ENCODE results near the gene DZANK1.
"Not testable (repeated sequence)": the region's sequence is repeated elsewhere in the genome, so short reads cannot be mapped to it uniquely, and the experiment has no call there.

Gene DZANK1

GRCh38 chr20:18375551-18375950, 91.3 kb downstream of the DZANK1 start:
- not testable (repeated sequence) for H3K36me3 ChIP-seq (ENCODE audit: insufficient read depth, low read length); H3K9me3 ChIP-seq (ENCODE audit: low read length); H3K27me3 ChIP-seq (ENCODE audit: control insufficient read depth in 1 of 2, insufficient read depth in 2 of 2, low read length in 2 of 2); H3K4me3 ChIP-seq (ENCODE audit: low read depth in 1 of 2, low read length in 2 of 2); H3K27ac ChIP-seq (ENCODE audit: low read depth, low read length); H3K4me1 ChIP-seq (ENCODE audit: insufficient read depth, low read length); H3K9ac ChIP-seq (ENCODE audit: low read length)

- H3K27ac ChIP-seq (ENCODE audit: low read depth, low read length): no peak overlapping the region
- H3K9me3 ChIP-seq (ENCODE audit: low read length): no peaks in the 10 kb centered on the region
- no peaks in the 10 kb centered on the region for H3K36me3 ChIP-seq (ENCODE audit: insufficient read depth, low read length)
- no peak overlapping the region for H3K4me3 ChIP-seq (ENCODE audit: low read depth in 1 of 2, low read length in 2 of 2)
- no peaks in the 10 kb centered on the region for H3K4me1 ChIP-seq (ENCODE audit: insufficient read depth, low read length)
- no peaks in the 10 kb centered on the region for H3K27me3 ChIP-seq (ENCODE audit: control insufficient read depth in 1 of 2, insufficient read depth in 2 of 2, low read length in 2 of 2)
- H3K9ac ChIP-seq (ENCODE audit: low read length): no peak overlapping the region
Measured at GRCh38 chr20:18372296-18372695, 94.5 kb downstream of the DZANK1 start.

DNA sequence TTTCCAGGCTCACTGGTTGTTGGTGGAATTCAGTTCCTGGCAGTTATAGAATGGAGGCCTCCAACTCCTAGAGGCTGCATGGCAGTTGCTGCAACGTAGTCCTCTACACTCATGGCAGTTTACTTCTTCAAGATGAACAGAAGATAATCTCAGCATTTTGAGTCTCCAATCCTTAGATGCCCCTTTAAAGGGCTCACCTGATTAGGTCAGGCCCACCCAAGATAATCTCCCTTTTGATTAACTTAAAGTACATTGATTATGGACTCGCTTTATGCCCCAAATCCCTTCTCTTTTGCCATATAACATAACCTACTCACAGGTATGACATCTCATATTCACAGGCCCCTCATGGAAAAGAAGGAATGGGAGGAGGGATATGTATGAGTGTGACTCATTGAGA, 102.1 kb downstream of the DZANK1 start:
- Histone ChIP-seq H3K9me3 (ENCODE audit: low read length) (no peaks in the 10 kb centered on the region), H3K27ac (ENCODE audit: low read depth, low read length) (no peak overlapping the region), H3K27me3 (ENCODE audit: control insufficient read depth in 1 of 2, insufficient read depth in 2 of 2, low read length in 2 of 2) (no peaks in the 10 kb centered on the region), H3K4me1 (ENCODE audit: insufficient read depth, low read length) (no peaks in the 10 kb centered on the region), H3K9ac (ENCODE audit: low read length) (no peak overlapping the region), H3K4me3 (ENCODE audit: low read depth in 1 of 2, low read length in 2 of 2) (no peak overlapping the region), H3K36me3 (ENCODE audit: insufficient read depth, low read length) (no peaks in the 10 kb centered on the region)

GRCh38 chr20:18363708-18364107, 103.1 kb downstream of the DZANK1 start:
- no peak overlapping the region for H3K4me3 ChIP-seq (ENCODE audit: low read depth in 1 of 2, low read length in 2 of 2)
- no peaks in the 10 kb centered on the region for H3K4me1 ChIP-seq (ENCODE audit: insufficient read depth, low read length)
- no peaks in the 10 kb centered on the region for H3K36me3 ChIP-seq (ENCODE audit: insufficient read depth, low read length)
- H3K27me3 ChIP-seq (ENCODE audit: control insufficient read depth in 1 of 2, insufficient read depth in 2 of 2, low read length in 2 of 2): no peaks in the 10 kb centered on the region
- no peak overlapping the region for H3K9ac ChIP-seq (ENCODE audit: low read length)
- no peak overlapping the region for H3K27ac ChIP-seq (ENCODE audit: low read depth, low read length)
- H3K9me3 ChIP-seq (ENCODE audit: low read length): no peaks in the 10 kb centered on the region

- H3K4me3 ChIP-seq (ENCODE audit: low read depth in 1 of 2, low read length in 2 of 2): no peak overlapping the region
- no peaks in the 10 kb centered on the region for H3K9me3 ChIP-seq (ENCODE audit: low read length)
- H3K27me3 ChIP-seq (ENCODE audit: control insufficient read depth in 1 of 2, insufficient read depth in 2 of 2, low read length in 2 of 2): no peaks in the 10 kb centered on the region
- H3K27ac ChIP-seq (ENCODE audit: low read depth, low read length): no peak overlapping the region
- no peaks in the 10 kb centered on the region for H3K36me3 ChIP-seq (ENCODE audit: insufficient read depth, low read length)
- H3K4me1 ChIP-seq (ENCODE audit: insufficient read depth, low read length): no peaks in the 10 kb centered on the region
- no peak overlapping the region for H3K9ac ChIP-seq (ENCODE audit: low read length)
Measured at GRCh38 chr20:18362916-18363315, 103.9 kb downstream of the DZANK1 start.

- Histone ChIP-seq H3K27ac (ENCODE audit: low read depth, low read length) (no peak overlapping the region), H3K27me3 (ENCODE audit: control insufficient read depth in 1 of 2, insufficient read depth in 2 of 2, low read length in 2 of 2) (no peaks in the 10 kb centered on the region), H3K36me3 (ENCODE audit: insufficient read depth, low read length) (no peaks in the 10 kb centered on the region), H3K4me1 (ENCODE audit: insufficient read depth, low read length) (no peaks in the 10 kb centered on the region), H3K4me3 (ENCODE audit: low read depth in 1 of 2, low read length in 2 of 2) (no peak overlapping the region), H3K9me3 (ENCODE audit: low read length) (no peaks in the 10 kb centered on the region), H3K9ac (ENCODE audit: low read length) (no peak overlapping the region)
Measured at GRCh38 chr20:18361678-18362077, 105.2 kb downstream of the DZANK1 start.

DNA sequence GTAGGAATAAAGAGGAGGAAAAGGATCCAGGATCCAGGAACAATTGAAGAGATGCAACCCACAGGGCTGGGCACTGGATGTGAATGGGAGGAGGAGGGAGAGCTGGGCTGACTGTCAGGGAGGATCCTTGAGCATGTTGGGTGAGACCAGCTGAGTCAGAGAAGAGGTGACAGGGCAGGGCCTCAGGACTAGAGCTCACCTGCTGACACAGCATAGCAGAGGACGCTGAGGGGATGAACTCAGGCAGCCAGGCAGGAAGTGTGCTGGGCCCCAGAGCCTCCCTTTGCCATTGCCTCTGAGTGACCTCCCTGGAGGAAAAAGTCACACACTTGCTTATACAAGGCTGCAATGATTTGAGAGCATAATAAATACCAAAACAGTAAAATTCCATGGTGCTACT, 106.2 kb downstream of the DZANK1 start:
- H3K9me3 ChIP-seq (ENCODE audit: low read length): no peaks in the 10 kb centered on the region
- no peak overlapping the region for H3K27ac ChIP-seq (ENCODE audit: low read depth, low read length)
- H3K36me3 ChIP-seq (ENCODE audit: insufficient read depth, low read length): no peaks in the 10 kb centered on the region

GRCh38 chr20:18359854-18360253, 107.0 kb downstream of the DZANK1 start:
- H3K4me1 ChIP-seq (ENCODE audit: insufficient read depth, low read length): no peaks in the 10 kb centered on the region
- H3K9me3 ChIP-seq (ENCODE audit: low read length): no peaks in the 10 kb centered on the region
- H3K4me3 ChIP-seq (ENCODE audit: low read depth in 1 of 2, low read length in 2 of 2): no peak overlapping the region
- H3K27me3 ChIP-seq (ENCODE audit: control insufficient read depth in 1 of 2, insufficient read depth in 2 of 2, low read length in 2 of 2): no peaks in the 10 kb centered on the region
- no peak overlapping the region for H3K27ac ChIP-seq (ENCODE audit: low read depth, low read length)
- no peaks in the 10 kb centered on the region for H3K36me3 ChIP-seq (ENCODE audit: insufficient read depth, low read length)
- no peak overlapping the region for H3K9ac ChIP-seq (ENCODE audit: low read length)

More for the DNA sequence above, 106.2 kb downstream of the DZANK1 start:
- H3K4me3 ChIP-seq (ENCODE audit: low read depth in 1 of 2, low read length in 2 of 2): no peak overlapping the region
- H3K27me3 ChIP-seq (ENCODE audit: control insufficient read depth in 1 of 2, insufficient read depth in 2 of 2, low read length in 2 of 2): no peaks in the 10 kb centered on the region
- no peak overlapping the region for H3K9ac ChIP-seq (ENCODE audit: low read length)
- no peaks in the 10 kb centered on the region for H3K4me1 ChIP-seq (ENCODE audit: insufficient read depth, low read length)

GRCh38 chr20:18349749-18350148, 117.1 kb downstream of the DZANK1 start:
- H3K27ac ChIP-seq (ENCODE audit: low read depth, low read length); H3K9ac ChIP-seq (ENCODE audit: low read length); H3K4me3 ChIP-seq (ENCODE audit: low read depth in 1 of 2, low read length in 2 of 2); H3K9me3 ChIP-seq (ENCODE audit: low read length); H3K4me1 ChIP-seq (ENCODE audit: insufficient read depth, low read length); H3K36me3 ChIP-seq (ENCODE audit: insufficient read depth, low read length); H3K27me3 ChIP-seq (ENCODE audit: control insufficient read depth in 1 of 2, insufficient read depth in 2 of 2, low read length in 2 of 2): not testable (repeated sequence)

All from muscle layer of colon (tissue), 2 donors.